GM10248 (cell line): ENCODE results near the gene TNFSF11.
A peak's percentile ranks its signal among the peaks of the same experiment; 100 is the strongest.

ENCODE experiments used
- CTCF ChIA-PET: fragments of 300-600 bp; sonication (Branson Sonifier 250); formaldehyde crosslinking; extraction: SDS; loops from one replicate; lab custom pipeline; 2021; ENCODE audit warnings: antibody characterized with exemption; lab: Yijun Ruan, JAX
- POLR2A ChIA-PET: fragments of 350-650 bp; sonication (Branson Sonifier 250); formaldehyde crosslinking; extraction: SDS; loops from one replicate; lab custom pipeline; 2020; ENCODE audit warnings: antibody characterized with exemption; lab: Yijun Ruan, JAX
- DNase-seq: peaks from one replicate; pipeline ENCODE4 v3.0.0; 2012; ENCODE audit errors: extremely low spot score
- TF ChIP-seq, protein P1 (sequence below): IDR thresholded peaks from 2 replicates; pipeline ENCODE4 v1.5.1; 2012; ENCODE audit warnings: mild to moderate bottlenecking, low read depth; ENCODE audit errors: extremely low read depth, missing control alignments, control extremely low read depth

Gene TNFSF11

DNA sequence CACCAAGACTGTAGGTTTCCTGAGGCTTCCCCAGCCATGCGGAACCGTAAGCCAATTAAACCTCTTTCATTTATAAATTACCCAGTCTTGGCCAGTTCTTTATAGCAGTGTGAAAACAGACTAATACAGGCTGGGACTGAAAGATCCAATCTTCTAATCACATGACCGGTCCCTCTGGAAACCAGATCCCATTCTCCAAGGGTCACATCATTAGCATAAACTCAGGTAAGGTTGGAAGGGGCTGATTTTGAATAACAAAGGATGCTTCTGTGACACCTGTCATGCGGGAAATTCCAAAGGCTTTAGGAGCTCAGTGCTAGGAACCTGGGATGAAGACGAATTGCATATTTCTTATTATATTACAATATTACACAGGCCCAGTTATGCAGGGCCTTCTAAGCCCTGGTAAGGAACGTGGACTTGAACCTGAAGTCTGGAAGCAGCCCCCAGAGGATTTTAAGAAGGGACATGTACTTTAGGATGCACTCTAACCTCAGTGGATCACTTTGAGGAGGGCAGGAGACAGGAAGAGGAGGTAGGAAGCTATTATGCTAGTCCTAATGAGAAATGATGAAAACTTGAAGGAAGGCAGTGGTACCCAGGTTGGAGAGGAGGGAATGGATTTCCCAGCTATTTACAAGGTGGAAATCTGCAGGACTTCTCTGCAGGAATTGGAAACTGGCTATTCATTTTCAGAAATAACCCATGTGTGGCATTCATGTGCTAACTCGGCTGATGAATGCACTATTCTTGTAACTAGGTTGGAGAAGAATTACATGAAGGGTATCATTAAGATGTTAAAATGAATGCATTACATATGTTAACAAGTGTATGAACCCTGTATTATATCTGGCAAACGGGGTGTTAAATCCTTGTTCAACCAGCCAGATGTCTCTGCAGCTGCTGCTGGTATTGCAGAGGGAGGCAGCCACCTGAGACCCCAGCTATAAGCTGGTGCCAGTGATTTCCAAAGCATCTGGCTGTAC, 19.3 kb downstream of the TNFSF11 start:
- ChIA-PET POLR2A (no interaction called here), CTCF (interaction anchor here (0.8 to 3.4 kb wide), 6 partner anchors 12 to 283 kb away, joined by 3 to 23 read pairs (median 4); no protein-coding TSS in a partner anchor)
- TF ChIP-seq, protein P1, sequence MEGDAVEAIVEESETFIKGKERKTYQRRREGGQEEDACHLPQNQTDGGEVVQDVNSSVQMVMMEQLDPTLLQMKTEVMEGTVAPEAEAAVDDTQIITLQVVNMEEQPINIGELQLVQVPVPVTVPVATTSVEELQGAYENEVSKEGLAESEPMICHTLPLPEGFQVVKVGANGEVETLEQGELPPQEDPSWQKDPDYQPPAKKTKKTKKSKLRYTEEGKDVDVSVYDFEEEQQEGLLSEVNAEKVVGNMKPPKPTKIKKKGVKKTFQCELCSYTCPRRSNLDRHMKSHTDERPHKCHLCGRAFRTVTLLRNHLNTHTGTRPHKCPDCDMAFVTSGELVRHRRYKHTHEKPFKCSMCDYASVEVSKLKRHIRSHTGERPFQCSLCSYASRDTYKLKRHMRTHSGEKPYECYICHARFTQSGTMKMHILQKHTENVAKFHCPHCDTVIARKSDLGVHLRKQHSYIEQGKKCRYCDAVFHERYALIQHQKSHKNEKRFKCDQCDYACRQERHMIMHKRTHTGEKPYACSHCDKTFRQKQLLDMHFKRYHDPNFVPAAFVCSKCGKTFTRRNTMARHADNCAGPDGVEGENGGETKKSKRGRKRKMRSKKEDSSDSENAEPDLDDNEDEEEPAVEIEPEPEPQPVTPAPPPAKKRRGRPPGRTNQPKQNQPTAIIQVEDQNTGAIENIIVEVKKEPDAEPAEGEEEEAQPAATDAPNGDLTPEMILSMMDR = no peak
- no peak for DNase-seq

DNA sequence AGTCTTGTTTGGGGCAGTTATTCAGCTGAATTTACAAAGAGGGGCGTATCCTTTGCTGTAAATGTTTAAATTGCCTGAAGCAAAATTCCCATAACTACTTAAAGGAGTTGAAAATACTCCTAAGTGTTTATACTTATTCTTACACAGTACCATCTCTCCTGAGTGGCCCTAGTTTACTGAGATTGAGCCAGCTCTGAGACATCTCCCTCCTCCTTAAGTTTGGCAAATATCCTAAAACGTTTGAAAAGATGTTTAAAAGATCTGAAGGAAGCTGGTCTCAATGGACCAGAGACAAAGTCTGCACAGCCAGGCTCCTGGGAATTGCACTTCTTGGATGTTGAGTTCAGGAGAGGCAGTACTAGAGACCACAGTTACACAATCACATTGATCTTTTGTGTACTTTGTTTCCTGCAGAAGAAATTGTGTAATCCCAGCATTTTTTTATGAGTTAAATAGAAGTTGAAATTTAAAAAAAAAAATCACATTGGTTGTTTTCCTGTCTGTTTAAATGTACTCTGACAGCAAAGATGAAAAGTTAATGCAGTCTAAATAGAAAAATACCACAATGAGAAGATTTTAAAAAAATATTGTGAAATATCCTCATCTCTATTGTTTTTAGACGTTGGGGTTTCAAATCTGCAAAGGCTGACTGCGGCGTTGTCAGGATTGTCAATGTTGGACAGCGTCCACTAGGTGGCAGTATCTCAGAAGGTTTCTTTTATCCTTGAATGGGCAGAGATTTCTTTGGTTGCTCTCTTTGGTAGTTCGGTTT, 20.7 kb downstream of the TNFSF11 start:
- POLR2A ChIA-PET = no interaction called here
- TF ChIP-seq, protein P1 = peak; percentile 77
- CTCF ChIA-PET = interaction anchor here (0.6 to 4.1 kb wide), 33 partner anchors 9 to 1253 kb away, joined by 3 to 23 read pairs (median 3); no protein-coding TSS in a partner anchor
- DNase-seq = peak; percentile 69

DNA sequence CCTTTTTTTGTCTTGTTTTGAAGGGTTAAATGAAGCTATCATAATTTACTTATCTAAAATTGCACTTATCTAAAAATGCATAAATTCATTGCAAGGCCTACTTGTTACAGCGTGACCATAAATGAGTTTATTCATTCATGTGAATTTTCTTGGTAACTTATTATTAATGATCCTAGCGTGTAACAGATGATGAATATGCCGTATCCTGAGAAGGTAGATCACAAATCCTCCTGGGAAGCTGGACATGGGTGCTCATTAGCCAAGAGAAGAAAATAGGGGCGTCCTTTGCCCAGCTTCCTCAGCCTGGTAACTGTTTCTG, 21.3 kb downstream of the TNFSF11 start:
- ChIA-PET CTCF (interaction anchor here (0.7 to 4.1 kb wide), 28 partner anchors 9 to 1253 kb away, joined by 3 to 23 read pairs (median 4); no protein-coding TSS in a partner anchor), POLR2A (no interaction called here)
- TF ChIP-seq, protein P1 = no peak
- no peak for DNase-seq

DNA sequence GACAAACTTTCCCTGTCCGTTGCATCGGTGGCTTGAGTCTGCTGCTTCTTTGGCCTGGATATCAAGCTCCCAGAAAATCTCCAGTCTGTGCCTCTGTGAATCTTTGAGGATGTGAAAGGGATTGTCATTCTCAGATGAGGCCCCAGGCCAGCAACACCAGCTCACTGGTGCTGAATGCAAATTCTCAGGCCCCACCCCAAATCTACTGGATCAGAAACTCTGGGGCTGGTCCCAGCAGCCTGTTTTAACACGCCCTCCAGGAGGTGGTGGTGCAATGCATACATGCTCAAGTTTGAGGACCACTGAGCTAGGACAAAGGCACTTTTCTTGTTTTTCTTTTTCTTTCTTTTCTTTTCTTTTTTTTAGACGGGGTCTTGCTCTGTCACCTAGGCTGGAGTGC, 23.6 kb downstream of the TNFSF11 start:
- TF ChIP-seq, protein P1 = no peak
- CTCF ChIA-PET = interaction anchor here (0.9 to 4.1 kb wide), 4 partner anchors 8 to 28 kb away, joined by 3 to 20 read pairs (median 4); no protein-coding TSS in a partner anchor
- POLR2A ChIA-PET = no interaction called here
- no peak for DNase-seq

DNA sequence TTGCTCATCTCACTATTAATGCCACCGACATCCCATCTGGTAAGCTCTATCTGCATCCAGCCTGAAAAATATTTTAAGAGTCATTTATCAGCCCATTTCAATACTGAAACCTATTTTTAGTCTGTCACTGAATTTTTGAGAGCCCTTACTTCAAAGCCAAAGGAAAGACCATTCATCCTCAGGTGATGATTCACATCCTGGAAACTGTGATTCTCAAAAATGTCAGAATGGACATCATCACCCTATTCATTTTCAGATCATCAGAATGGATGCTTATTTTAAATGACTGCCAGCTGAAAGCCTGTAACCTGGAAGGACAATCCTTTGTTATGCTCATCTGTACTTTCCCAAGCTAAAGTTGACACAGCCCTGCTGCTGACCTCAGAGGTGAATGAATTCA, 27.0 kb downstream of the TNFSF11 start:
- DNase-seq = no peak
- POLR2A ChIA-PET = no interaction called here
- TF ChIP-seq, protein P1 = no peak
- CTCF ChIA-PET = no interaction called here

DNA sequence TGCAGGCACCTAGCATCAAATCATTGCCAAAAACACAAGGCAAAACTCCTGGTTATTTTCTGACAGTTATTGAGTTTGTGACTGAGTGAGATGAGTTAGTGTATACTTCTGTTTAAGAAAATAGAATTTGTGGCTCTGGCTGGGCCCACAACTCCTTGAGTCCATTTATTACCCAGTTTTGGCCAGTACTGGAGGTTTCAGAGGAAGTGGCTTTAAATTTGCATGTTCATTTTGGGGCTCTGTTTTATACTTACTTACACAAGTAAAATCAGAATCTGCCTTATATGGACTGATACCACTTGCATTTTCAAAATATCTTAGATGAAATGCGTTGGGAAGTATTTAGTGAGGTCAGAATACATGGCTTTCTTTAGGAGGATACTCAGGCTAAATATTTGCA, 29.0 kb downstream of the TNFSF11 start:
- ChIA-PET CTCF (interaction anchor here (0.7 kb wide), 1 partner anchor 9 kb away, joined by 3 read pairs; no protein-coding TSS in a partner anchor), POLR2A (interaction anchor here (0.5 kb wide), 1 partner anchor 62 kb away, joined by 3 read pairs; no protein-coding TSS in a partner anchor)
- DNase-seq = peak; percentile 32
- TF ChIP-seq, protein P1 = no peak
